IMR-90 (cell line): ENCODE data around the gene MEIS1. TPM values are rescaled to one million over a fixed set of nuclear protein-coding genes. Genes with fewer than 3 reads are reported as not detected.

Experiments
- ATAC-seq: fragments of 200-7000 bp; cut with Tn5 transposase; 2 replicates; pipeline ENCODE4 v1.9.1; 2020; ENCODE audit warnings: low read depth, mild to moderate bottlenecking, moderate library complexity
- BruUV-seq: library from RNA; stranded (reverse); fragments of 400-500 nt; replicated peaks from 2 replicates; lab custom pipeline; 2021; lab: Mats Ljungman, UMichigan
- CTCF ChIA-PET: fragments of 300-600 bp; formaldehyde crosslinking; extraction: SDS; loops from one replicate; lab custom pipeline; 2021; ENCODE audit warnings: antibody characterized with exemption; lab: Yijun Ruan, JAX
- POLR2A ChIA-PET: fragments of 300-600 bp; sonication (Branson Sonifier 250); formaldehyde crosslinking; loops from one replicate; lab custom pipeline; 2022; ENCODE audit warnings: antibody characterized with exemption; ENCODE audit not compliant: unreplicated experiment; lab: Charles Lee
- DNase-seq: peaks from one replicate; pipeline ENCODE4 v3.0.0; 2013
- H2AFZ ChIP-seq: replicated peaks from 2 replicates; pipeline ENCODE3; 2013; ENCODE audit warnings: low read length, mild to moderate bottlenecking; ENCODE audit not compliant: poor library complexity
- H2AK5ac ChIP-seq: 2 replicates; pipeline ENCODE4 v1.6.1; 2013; ENCODE audit warnings: low read depth, low read length, inconsistent platforms
- H2AK9ac ChIP-seq: replicated peaks from 2 replicates; pipeline ENCODE3; 2013; ENCODE audit warnings: mild to moderate bottlenecking, low read depth, low read length, moderate library complexity; ENCODE audit not compliant: poor library complexity
- H2BK120ac ChIP-seq: 2 replicates; pipeline ENCODE4 v1.6.1; 2013; ENCODE audit warnings: low read depth, low read length, inconsistent platforms
- H2BK15ac ChIP-seq: 3 replicates; pipeline ENCODE4 v1.6.1; 2013; ENCODE audit warnings: low read depth, low read length, inconsistent platforms
- H2BK20ac ChIP-seq: 2 replicates; pipeline ENCODE4 v1.6.1; 2013; ENCODE audit warnings: low read depth, mild to moderate bottlenecking, inconsistent platforms, low read length, moderate library complexity
- H2BK5ac ChIP-seq: 2 replicates; pipeline ENCODE4 v1.6.1; 2013; ENCODE audit warnings: mild to moderate bottlenecking, low read depth, low read length, inconsistent platforms; ENCODE audit not compliant: poor library complexity, severe bottlenecking
- H3K14ac ChIP-seq: replicated peaks from 2 replicates; pipeline ENCODE4 v1.6.1; 2013; ENCODE audit warnings: low read depth, low read length, inconsistent platforms
- H3K18ac ChIP-seq: 2 replicates; pipeline ENCODE4 v1.6.1; 2013; ENCODE audit warnings: low read depth, low read length, control low read depth
- H3K23ac ChIP-seq: 2 replicates; pipeline ENCODE4 v1.6.1; 2013; ENCODE audit warnings: low read depth, low read length, inconsistent platforms
- H3K27ac ChIP-seq: 2 replicates; pipeline ENCODE4 v1.5.1; 2013; ENCODE audit warnings: mild to moderate bottlenecking, control low read depth, low read length; ENCODE audit not compliant: insufficient read depth
- H3K27me3 ChIP-seq: 2 replicates; pipeline ENCODE4 v1.6.1; 2013; ENCODE audit warnings: low read length; ENCODE audit not compliant: control insufficient read depth, insufficient read depth
- H3K36me3 ChIP-seq: 2 replicates; pipeline ENCODE4 v1.6.1; 2013; ENCODE audit warnings: low read length, mixed read lengths; ENCODE audit not compliant: control insufficient read depth, insufficient read depth
- H3K4ac ChIP-seq: 2 replicates; pipeline ENCODE4 v1.6.1; 2013; ENCODE audit warnings: low read depth, low read length, inconsistent platforms
- H3K4me1 ChIP-seq: 2 replicates; pipeline ENCODE4 v1.6.1; 2013; ENCODE audit warnings: low read length, mixed read lengths; ENCODE audit not compliant: control insufficient read depth, insufficient read depth
- H3K4me2 ChIP-seq: 2 replicates; pipeline ENCODE4 v1.6.1; 2013; ENCODE audit warnings: low read depth, mild to moderate bottlenecking, control low read depth, low read length, moderate library complexity
- H3K4me3 ChIP-seq: 2 replicates; pipeline ENCODE4 v1.5.1; 2013; ENCODE audit warnings: low read depth, mild to moderate bottlenecking, control low read depth, low read length, moderate library complexity; ENCODE audit not compliant: insufficient read depth
- H3K56ac ChIP-seq: 2 replicates; pipeline ENCODE4 v1.6.1; 2013; ENCODE audit warnings: low read length, inconsistent platforms; ENCODE audit not compliant: insufficient read depth; ENCODE audit errors: extremely low read depth
- H3K79me1 ChIP-seq, 2 experiments: 2 replicates each; pipeline ENCODE4 v1.6.1; 2013; ENCODE audit warnings: low read length in 2 of 2, inconsistent platforms in 1 of 2, low read depth in 1 of 2
- H3K9ac ChIP-seq: 2 replicates; pipeline ENCODE4 v1.6.1; 2013; ENCODE audit warnings: low read depth, low read length, control low read depth
- H3K9me1 ChIP-seq: 2 replicates; pipeline ENCODE4 v1.6.1; 2013; ENCODE audit warnings: low read length, inconsistent platforms; ENCODE audit not compliant: insufficient read depth
- H3K9me3 ChIP-seq: 2 replicates; pipeline ENCODE4 v1.6.1; 2013; ENCODE audit warnings: low read length; ENCODE audit not compliant: control insufficient read depth, insufficient read depth
- H4K20me1 ChIP-seq: 2 replicates; pipeline ENCODE4 v1.6.1; 2013; ENCODE audit warnings: low read length, inconsistent platforms; ENCODE audit not compliant: insufficient read depth
- H4K5ac ChIP-seq: 2 replicates; pipeline ENCODE4 v1.6.1; 2013; ENCODE audit warnings: mild to moderate bottlenecking, low read depth, low read length, control low read depth
- H4K8ac ChIP-seq, 2 experiments: 2 replicates each; pipeline ENCODE4 v1.6.1; 2013; ENCODE audit warnings: low read depth in 2 of 2, low read length in 2 of 2, control low read depth in 1 of 2, inconsistent platforms in 1 of 2
- H4K91ac ChIP-seq: 2 replicates; pipeline ENCODE4 v1.6.1; 2013; ENCODE audit warnings: low read depth, low read length, inconsistent platforms; ENCODE audit not compliant: insufficient read depth
- BHLHE40 ChIP-seq: fragments of 150-350 bp; IDR thresholded peaks from 2 replicates; pipeline ENCODE4 v1.6.1; 2016; ENCODE audit warnings: mild to moderate bottlenecking, low read depth, low read length
- FOS ChIP-seq: fragments of 150-350 bp; IDR thresholded peaks from 2 replicates; pipeline ENCODE4 v1.6.1; 2016; ENCODE audit warnings: low read depth, low read length
- MAFK ChIP-seq: IDR thresholded peaks from 2 replicates; pipeline ENCODE4 v1.6.1; 2012; ENCODE audit warnings: low read depth, low read length, improper control_type of control experiment
- MXI1 ChIP-seq: IDR thresholded peaks from 2 replicates; pipeline ENCODE4 v1.6.1; 2012; ENCODE audit warnings: low read depth, mild to moderate bottlenecking, low read length, moderate library complexity, borderline replicate concordance
- POLR2A ChIP-seq: IDR thresholded peaks from 2 replicates; pipeline ENCODE4 v1.6.1; 2012; ENCODE audit warnings: mild to moderate bottlenecking, low read depth, low read length
- RCOR1 ChIP-seq: IDR thresholded peaks from 2 replicates; pipeline ENCODE4 v1.6.1; 2012; ENCODE audit warnings: mild to moderate bottlenecking, low read length, improper control_type of control experiment; ENCODE audit not compliant: insufficient replicate concordance
- RFX5 ChIP-seq: IDR thresholded peaks from 2 replicates; pipeline ENCODE4 v1.8.0; 2012; ENCODE audit warnings: low read depth, mild to moderate bottlenecking, low read length, moderate library complexity
- SMC3 ChIP-seq: fragments of 150-350 bp; IDR thresholded peaks from 2 replicates; pipeline ENCODE4 v1.6.1; 2016; ENCODE audit warnings: low read depth, mild to moderate bottlenecking, antibody characterized with exemption, low read length, moderate library complexity
- WGBS, 2 experiments: methylation state at CpG; one replicate each; pipeline versions ENCODE4 v1.1.5 to v1.1.7; 2013; ENCODE audit warnings: missing lambda C conversion rate in 2 of 2; ENCODE audit not compliant: insufficient read length in 1 of 2; ENCODE audit errors: extremely low coverage in 2 of 2; 5-methylcytosine and 5-hydroxymethylcytosine counted together
- dilution Hi-C: fragments of 300-500 bp; cut with HindIII; formaldehyde crosslinking; loops from one replicate; pipeline ENCODE4 v1.14.3; 2018; ENCODE audit warnings: low sequenced_read_pairs; ENCODE audit not compliant: unreplicated experiment
- in situ Hi-C: fragments of 300-500 bp; cut with MboI; formaldehyde crosslinking; loops from 3 replicates; pipeline ENCODE4 v1.14.3; 2019; ENCODE audit warnings: low sequenced_read_pairs, inconsistent platforms, mixed read lengths
- intact Hi-C: fragments of 100-400 bp; cut with micrococcal nuclease; formaldehyde crosslinking; loops from 2 replicates; pipeline ENCODE4 v1.10.0; 2022
- polyA plus RNA-seq, 3 experiments: library from polyadenylated mRNA; depleted of rRNA; stranded (reverse); fragments of >200 nt; gene quantifications; 2 replicates each; pipeline ENCODE4 v1.2.3, GENCODE V29; 2012; ENCODE audit warnings: low replicate concordance in 1 of 3
- total RNA-seq: library from RNA; depleted of rRNA; stranded (reverse); fragments of >200 nt; gene quantifications from 2 replicates; pipeline ENCODE4 v1.2.3, GENCODE V29; 2012
- TF ChIP-seq, protein P1 (sequence below): fragments of 150-350 bp; IDR thresholded peaks from 2 replicates; pipeline ENCODE4 v1.6.1; 2017; ENCODE audit warnings: mild to moderate bottlenecking, antibody characterized with exemption, low read length, low read depth
- TF ChIP-seq, protein P2 (sequence below): conservative IDR thresholded peaks from 2 replicates; pipeline ENCODE4 v1.5.1; 2012; ENCODE audit warnings: mild to moderate bottlenecking, low read depth, low read length, improper control_type of control experiment

The MEIS1 gene
- total and polyA plus RNA-seq, 2 of the 4 experiments (the other 2 are of a cell fraction), result 54.4 to 157 TPM

DNA sequence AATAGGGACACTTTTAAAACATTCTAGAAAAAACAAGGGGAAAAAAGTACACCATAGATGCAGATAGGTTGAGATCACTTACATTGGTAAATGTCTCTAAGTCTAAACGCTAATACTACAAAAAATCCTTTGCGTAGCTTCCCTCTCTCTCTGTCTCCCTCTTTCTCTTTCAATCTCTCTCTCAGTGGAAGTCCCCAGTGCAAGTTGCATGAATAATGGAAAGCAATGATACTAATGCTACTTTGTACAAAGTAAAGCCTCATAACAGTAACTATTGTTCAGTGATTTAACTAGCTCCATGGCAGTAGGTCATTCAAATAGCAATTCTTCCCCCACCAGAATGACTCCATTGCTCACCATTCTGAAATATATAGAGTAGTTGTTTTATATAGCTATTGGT, 12.8 kb downstream of the MEIS1 start:
- peak overlapping the region; percentile 100 for H3K4me2 ChIP-seq
- ATAC-seq (no peak), DNase-seq (no peak)

More for the DNA sequence above, 12.8 kb downstream of the MEIS1 start:
- H2BK20ac ChIP-seq, result no peak overlapping the region
- no CpG with 5 or more reads among the region's 2 CpGs for WGBS, 2 experiments
- peak overlapping the region; percentile 31; the same call in 1 of the 2 replicates for H3K4me3 ChIP-seq
- no peaks in the 10 kb centered on the region for H3K9me1 ChIP-seq
- H4K5ac ChIP-seq, result peak overlapping the region; percentile 32; the same call in 1 of the 2 replicates
- peak overlapping the region; percentile 98 for H2BK5ac ChIP-seq
- BruUV-seq, result no TSS peak
- peaks cover 16% of the 10 kb centered on the region; the same call in 1 of the 2 replicates for H4K20me1 ChIP-seq
- H2BK15ac ChIP-seq, result no peak overlapping the region
- peak overlapping the region; percentile 62 for H3K18ac ChIP-seq
- peak overlapping the region; percentile 68; the same call in 1 of the 2 replicates for H3K23ac ChIP-seq
- no peak overlapping the region for H4K91ac ChIP-seq
- H3K14ac ChIP-seq, result no peak overlapping the region; the same call in 1 of the 2 replicates
- no peaks in the 10 kb centered on the region for H3K9me3 ChIP-seq
- H3K4ac ChIP-seq, result no peak overlapping the region
- no peak overlapping the region; the same call in 1 of the 2 replicates for H3K56ac ChIP-seq
- intact Hi-C loops (loop anchor here (5.0 kb wide), 1 partner anchor 1205 kb away; no protein-coding TSS in a partner anchor), dilution Hi-C loops (loop anchor here (25.0 kb wide), 1 partner anchor 765 kb away; no protein-coding TSS in a partner anchor), in situ Hi-C loops (loop anchor here (25.0 kb wide), 1 partner anchor 1590 kb away; no protein-coding TSS in a partner anchor)
- H3K27me3 ChIP-seq, result no peaks in the 10 kb centered on the region
- H2AK9ac ChIP-seq, result no peak overlapping the region
- peak overlapping the region; percentile 68; the same call in 1 of the 2 replicates for H3K27ac ChIP-seq
- CTCF ChIA-PET, result interaction anchor here (0.6 to 1.0 kb wide), 2 partner anchors 9 to 876 kb away, joined by 3 to 4 read pairs; no protein-coding TSS in a partner anchor
- peak overlapping the region; percentile 100 for H3K9ac ChIP-seq
- peaks cover 2% of the 10 kb centered on the region for H3K4me1 ChIP-seq
- no peak overlapping the region for H4K8ac ChIP-seq
- H3K79me1 ChIP-seq, result no peaks in the 10 kb centered on the region
- H2AK5ac ChIP-seq, result no peak overlapping the region
- peaks cover 38% of the 10 kb centered on the region for H3K36me3 ChIP-seq
- no peak overlapping the region for H2AFZ ChIP-seq
- POLR2A ChIA-PET, result interaction anchor here (0.5 kb wide), 1 partner anchor 12 kb away, joined by 6 read pairs; no protein-coding TSS in a partner anchor
- TF ChIP-seq SMC3 (no peak), BHLHE40 (no peak), RFX5 (no peak), POLR2A (no peak), MXI1 (no peak), RCOR1 (no peak), MAFK (no peak), FOS (no peak)
- TF ChIP-seq, protein P1, sequence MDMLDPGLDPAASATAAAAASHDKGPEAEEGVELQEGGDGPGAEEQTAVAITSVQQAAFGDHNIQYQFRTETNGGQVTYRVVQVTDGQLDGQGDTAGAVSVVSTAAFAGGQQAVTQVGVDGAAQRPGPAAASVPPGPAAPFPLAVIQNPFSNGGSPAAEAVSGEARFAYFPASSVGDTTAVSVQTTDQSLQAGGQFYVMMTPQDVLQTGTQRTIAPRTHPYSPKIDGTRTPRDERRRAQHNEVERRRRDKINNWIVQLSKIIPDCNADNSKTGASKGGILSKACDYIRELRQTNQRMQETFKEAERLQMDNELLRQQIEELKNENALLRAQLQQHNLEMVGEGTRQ, result no peak
- TF ChIP-seq, protein P2, sequence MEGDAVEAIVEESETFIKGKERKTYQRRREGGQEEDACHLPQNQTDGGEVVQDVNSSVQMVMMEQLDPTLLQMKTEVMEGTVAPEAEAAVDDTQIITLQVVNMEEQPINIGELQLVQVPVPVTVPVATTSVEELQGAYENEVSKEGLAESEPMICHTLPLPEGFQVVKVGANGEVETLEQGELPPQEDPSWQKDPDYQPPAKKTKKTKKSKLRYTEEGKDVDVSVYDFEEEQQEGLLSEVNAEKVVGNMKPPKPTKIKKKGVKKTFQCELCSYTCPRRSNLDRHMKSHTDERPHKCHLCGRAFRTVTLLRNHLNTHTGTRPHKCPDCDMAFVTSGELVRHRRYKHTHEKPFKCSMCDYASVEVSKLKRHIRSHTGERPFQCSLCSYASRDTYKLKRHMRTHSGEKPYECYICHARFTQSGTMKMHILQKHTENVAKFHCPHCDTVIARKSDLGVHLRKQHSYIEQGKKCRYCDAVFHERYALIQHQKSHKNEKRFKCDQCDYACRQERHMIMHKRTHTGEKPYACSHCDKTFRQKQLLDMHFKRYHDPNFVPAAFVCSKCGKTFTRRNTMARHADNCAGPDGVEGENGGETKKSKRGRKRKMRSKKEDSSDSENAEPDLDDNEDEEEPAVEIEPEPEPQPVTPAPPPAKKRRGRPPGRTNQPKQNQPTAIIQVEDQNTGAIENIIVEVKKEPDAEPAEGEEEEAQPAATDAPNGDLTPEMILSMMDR, result no peak
- H2BK120ac ChIP-seq, result no peak overlapping the region
